K562 (cell line): Measurements from ENCODE around the gene TRMT44. TPM values are rescaled to one million over a fixed set of nuclear protein-coding genes. Genes with fewer than 3 reads are reported as not detected.

ENCODE experiments used
- CHD7 ChIP-seq: fragments of 200-600 bp; sonication (generic); IDR thresholded peaks from one replicate; pipeline ENCODE4 v1.6.1; 2012; ENCODE audit warnings: mild to moderate bottlenecking, low read depth, low read length, inconsistent platforms
- CREB3L1 ChIP-seq: fragments of 450-650 bp; IDR thresholded peaks from 2 replicates; pipeline ENCODE4 v1.6.1; 2014; ENCODE audit warnings: low read depth, mild to moderate bottlenecking, moderate library complexity, borderline replicate concordance
- HSF4 ChIP-seq: fragments of 250-450 bp; sonication (Bioruptor Pico); IDR thresholded peaks from 2 replicates; pipeline ENCODE4 v2.1.2; 2022; ENCODE audit warnings: mild to moderate bottlenecking, moderate library complexity, borderline replicate concordance
- L3MBTL2 ChIP-seq: fragments of 450-650 bp; IDR thresholded peaks from 2 replicates; pipeline ENCODE4 v1.6.1; 2016; ENCODE audit warnings: mild to moderate bottlenecking, moderate library complexity
- PTRF ChIP-seq: fragments of 450-650 bp; IDR thresholded peaks from 2 replicates; pipeline ENCODE4 v1.6.1; 2016; ENCODE audit warnings: mild to moderate bottlenecking, missing genetic modification characterization, missing compliant biosample characterization
- PURB ChIP-seq: sonication (generic); formaldehyde crosslinking; IDR thresholded peaks from 2 replicates; pipeline ENCODE4 v1.9.0; 2021; ENCODE audit warnings: low read depth, mild to moderate bottlenecking, missing genetic modification reagents
- TAF9B ChIP-seq: fragments of 450-650 bp; IDR thresholded peaks from 2 replicates; pipeline ENCODE4 v1.6.1; 2018; ENCODE audit warnings: mild to moderate bottlenecking; ENCODE audit not compliant: partially characterized antibody
- U2AF1 ChIP-seq: fragments of 200-400 bp; formaldehyde crosslinking; optimal IDR thresholded peaks from 2 replicates; pipeline ENCODE3; 2017; ENCODE audit warnings: mild to moderate bottlenecking, low read depth, low read length, moderate library complexity
- ZNF282 ChIP-seq: sonication (generic); formaldehyde crosslinking; IDR thresholded peaks from 2 replicates; pipeline ENCODE4 v1.8.1; 2023; ENCODE audit warnings: missing genetic modification reagents
- ZNF507 ChIP-seq: conservative IDR thresholded peaks from 2 replicates; pipeline ENCODE4 v1.6.1; 2017; ENCODE audit warnings: missing genetic modification characterization, missing compliant biosample characterization
- polyA plus RNA-seq, 8 experiments: library from polyadenylated mRNA; depleted of rRNA in 4 of 8; stranded (reverse) in 5 of 8; unstranded in 3 of 8; fragments of >200 nt; fragmentation: Nextera tagmentation in 2 of 8; fragmentation: Illumina TruSeq in 1 of 8; extraction: Ambion mirVana in 2 of 8; extraction: Trizol in 1 of 8; gene quantifications; 2 replicates each; pipeline versions ENCODE4 v1.2.1 to v1.2.3, GENCODE V29; 2011 to 2014; ENCODE audit warnings: inconsistent platforms in 1 of 8, missing spikeins in 1 of 8
- total RNA-seq, 7 experiments: library from RNA; depleted of rRNA in 6 of 7; stranded (reverse); fragments of >200 nt in 6 of 7; fragmentation: Illumina TruSeq in 2 of 7; extraction: Trizol in 2 of 7; gene quantifications; 2 replicates each; pipeline versions ENCODE4 v1.2.1 to v1.2.3, GENCODE V29; 2011 to 2021; ENCODE audit warnings: low replicate concordance in 1 of 7

TRMT44 gene
- total and polyA plus RNA-seq, 9 of the 15 experiments (the other 6 are each of a cell fraction or from before 2014, with no cell fraction given) = 1.2 to 18.6 (median 10.0) TPM

- TF ChIP-seq CHD7 (no peak), ZNF507 (tag) (no peak), CREB3L1 (no peak), PTRF (tag) (no peak), L3MBTL2 (no peak), ZNF282 (CRISPR knock-in tag) (no peak), HSF4 (CRISPR knock-in tag) (no peak), PURB (no peak), TAF9B (no peak), U2AF1 (no peak)
Measured at GRCh38 chr4:8431553-8431952, 9.0 kb upstream of the TRMT44 start (continued).
